Right lobe of liver (tissue), 6 donors: Measurements from ENCODE around the gene SVOPL. TPM values are rescaled to one million over a fixed set of nuclear protein-coding genes. Genes with fewer than 3 reads are reported as not detected.

ENCODE experiments used
- ATAC-seq, 4 donors: fragments of 200-7000 bp; cut with Tn5 transposase; one replicate each; pipeline ENCODE4 v1.9.1; 2020; ENCODE audit warnings: mild to moderate bottlenecking in 4 of 4, moderate library complexity in 4 of 4
- DNase-seq, 3 donors: peaks; one replicate each; pipeline ENCODE4 v3.0.0-alpha.2; 2020
- H3K27ac ChIP-seq, 3 donors: fragments of 200-600 bp; one replicate each; pipeline ENCODE4 v1.8.0; 2022
- H3K27me3 ChIP-seq, 2 donors: fragments of 200-600 bp; one replicate each; pipeline ENCODE4 v1.8.0; 2022
- H3K36me3 ChIP-seq, 4 donors: fragments of 200-600 bp; sonication (generic) in 1 of 4; one replicate each; pipeline versions ENCODE4 v1.5.1 to v1.8.0; 2017 to 2022; ENCODE audit warnings: control low read depth in 1 of 4
- H3K4me1 ChIP-seq, 4 donors: fragments of 200-600 bp; sonication (generic) in 1 of 4; one replicate each; pipeline versions ENCODE4 v1.5.1 to v1.8.0; 2017 to 2022; ENCODE audit warnings: control low read depth in 1 of 4
- H3K4me3 ChIP-seq, 3 donors: fragments of 200-600 bp; one replicate each; pipeline ENCODE4 v1.8.0; 2022
- H3K9me3 ChIP-seq, 4 donors: fragments of 200-600 bp; sonication (generic) in 1 of 4; one replicate each; pipeline versions ENCODE4 v1.5.1 to v1.8.0; 2017 to 2022; ENCODE audit warnings: control low read depth in 1 of 4
- CTCF ChIP-seq, 4 donors: fragments of 200-600 bp in 3 of 4; fragments of 450-650 bp in 1 of 4; IDR thresholded peaks; one replicate each; pipeline versions ENCODE4 v1.5.1 to v1.8.0; 2016 to 2022; ENCODE audit warnings: antibody characterized with exemption in 4 of 4, mild to moderate bottlenecking in 2 of 4
- POLR2A ChIP-seq: fragments of 450-650 bp; IDR thresholded peaks from one replicate; pipeline ENCODE4 v1.6.1; 2017; ENCODE audit warnings: antibody characterized with exemption, mild to moderate bottlenecking
- WGBS: methylation state at CpG from one replicate; pipeline ENCODE4 v1.1.6; 2018; ENCODE audit warnings: low coverage, low lambda C conversion rate; ENCODE audit not compliant: insufficient coverage; ENCODE audit errors: missing lambda C conversion rate; 5-methylcytosine and 5-hydroxymethylcytosine counted together
- intact Hi-C, 2 donors: fragments of 100-400 bp; cut with DNase I; formaldehyde crosslinking; loops; one replicate each; pipeline versions ENCODE4 v1.11.2 to v1.14.1; 2022
- total RNA-seq, 6 experiments: library from RNA; depleted of rRNA in 2 of 6; stranded (reverse); fragments of >200 nt in 2 of 6; fragmentation: NEBNext Ultra II Directional in 3 of 6; extraction: Animal tissue kit (Norgen Biotek cat#: 25700) in 3 of 6; gene quantifications; one replicate each; pipeline versions ENCODE4 v1.1.0 to v1.2.4, GENCODE V29; 2016 to 2023
- donor health status: DM: no; HTN: yes; CAD: no.
- donor health status: DM: no; HTN: no; CAD: no.
- donor health status: DM: no; HTN: no; CAD: no.
- donor health status: DM: no; HTN: yes; CAD: no.
- donor health status: DM: no; HTN: yes; CAD: no.

SVOPL gene
- total RNA-seq, 6 experiments from 2014 or later, result not detected

GRCh38 chr7:138554674-138555073, 146.5 kb downstream of the SVOPL start:
- no peaks in the 10 kb centered on the region for H3K4me1 ChIP-seq
- H3K27me3 ChIP-seq, result no peaks in the 10 kb centered on the region
- no peak for TF ChIP-seq CTCF (IDR thresholded peaks at IDR 0.05)
- no peak for TF ChIP-seq POLR2A
- WGBS, result 100% methylated on average over 1 of the region's 4 CpGs
- no peak overlapping the region for H3K4me3 ChIP-seq
- ATAC-seq (no peak), DNase-seq (no peak)
- no peaks in the 10 kb centered on the region for H3K9me3 ChIP-seq
- intact Hi-C loops, result no loop called here
- H3K36me3 ChIP-seq, result peaks cover 0 to 58% (median 32%) of the 10 kb centered on the region in 4 donors
- H3K27ac ChIP-seq, result no peak overlapping the region

GRCh38 chr7:138553805-138554204, 147.4 kb downstream of the SVOPL start:
- H3K4me3 ChIP-seq, result no peak overlapping the region
- 97% methylated on average over 3 of the region's 4 CpGs for WGBS
- H3K9me3 ChIP-seq, result no peaks in the 10 kb centered on the region
- TF ChIP-seq CTCF (IDR thresholded peaks at IDR 0.05) (no peak), POLR2A (no peak)
- H3K27me3 ChIP-seq, result no peaks in the 10 kb centered on the region
- ATAC-seq (no peak), DNase-seq (no peak)
- H3K4me1 ChIP-seq, result no peaks in the 10 kb centered on the region
- intact Hi-C loops, result no loop called here
- no peak overlapping the region for H3K27ac ChIP-seq
- H3K36me3 ChIP-seq, result peaks cover 0 to 58% (median 32%) of the 10 kb centered on the region in 4 donors

GRCh38 chr7:138551102-138551501, 150.1 kb downstream of the SVOPL start:
- 93% methylated on average over 3 of the region's 3 CpGs for WGBS
- Histone ChIP-seq H3K36me3 (peaks cover 0 to 44% (median 22%) of the 10 kb centered on the region in 4 donors), H3K4me1 (no peaks in the 10 kb centered on the region), H3K4me3 (no peak overlapping the region), H3K27me3 (no peaks in the 10 kb centered on the region), H3K9me3 (no peaks in the 10 kb centered on the region), H3K27ac (no peak overlapping the region)
- ATAC-seq (no peak), DNase-seq (no peak)
- intact Hi-C loops, result no loop called here
- TF ChIP-seq POLR2A (no peak), CTCF (IDR thresholded peaks at IDR 0.05) (no peak)

DNA sequence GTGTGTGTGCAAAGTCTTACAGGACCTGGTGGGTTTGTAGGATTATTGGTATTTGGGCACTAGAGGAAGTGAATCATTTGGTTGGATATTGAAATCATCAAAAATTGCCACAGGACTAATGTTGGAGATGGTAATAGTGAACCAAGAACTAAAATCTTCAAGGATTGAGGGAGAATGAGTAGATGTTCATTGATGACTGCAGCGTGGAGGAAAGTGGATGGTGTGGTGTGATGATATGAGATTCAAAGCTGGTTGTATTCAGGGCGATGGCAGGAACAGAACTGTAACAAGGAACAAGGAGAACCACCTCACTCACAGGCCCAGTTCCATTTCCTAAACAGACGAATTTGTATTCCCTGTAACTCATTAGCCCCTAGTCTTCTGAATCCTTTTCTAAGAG, 150.8 kb downstream of the SVOPL start:
- TF ChIP-seq CTCF (IDR thresholded peaks at IDR 0.05), result no peak
- TF ChIP-seq POLR2A, result no peak
- no peak for DNase-seq
- intact Hi-C loops, result no loop called here
- Histone ChIP-seq H3K4me1 (no peaks in the 10 kb centered on the region), H3K36me3 (peaks cover 0 to 38% (median 19%) of the 10 kb centered on the region in 4 donors), H3K27ac (no peak overlapping the region), H3K9me3 (no peaks in the 10 kb centered on the region), H3K27me3 (no peaks in the 10 kb centered on the region), H3K4me3 (no peak overlapping the region)
- WGBS, result 84% methylated on average over 3 of the region's 3 CpGs
- ATAC-seq, result no peak

DNA sequence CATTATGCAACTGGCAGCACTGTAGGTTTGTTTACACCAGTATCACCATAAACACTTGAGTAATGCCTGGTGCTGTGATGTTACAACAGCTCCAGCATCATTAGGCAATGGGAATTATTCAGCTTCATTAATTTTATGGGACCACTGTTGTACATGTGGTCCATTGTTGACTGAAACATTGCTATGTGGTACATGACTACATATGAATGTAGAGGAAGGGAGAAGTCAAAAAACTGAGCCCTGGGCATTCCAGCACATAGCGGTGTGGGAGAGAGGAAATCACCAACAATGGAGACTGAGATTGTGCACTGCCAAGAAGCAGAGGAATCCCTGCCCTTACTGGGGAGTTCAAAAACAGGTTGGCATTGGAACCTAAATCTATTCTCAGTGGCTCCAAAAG, 152.1 kb downstream of the SVOPL start:
- H3K27ac ChIP-seq, result no peak overlapping the region
- intact Hi-C loops, result no loop called here
- no peak for TF ChIP-seq POLR2A
- no peak for TF ChIP-seq CTCF (IDR thresholded peaks at IDR 0.05)
- ATAC-seq, result no peak
- no peak overlapping the region for H3K4me3 ChIP-seq
- no peaks in the 10 kb centered on the region for H3K27me3 ChIP-seq
- H3K9me3 ChIP-seq, result no peaks in the 10 kb centered on the region
- H3K36me3 ChIP-seq, result peaks cover 0 to 28% (median 19%) of the 10 kb centered on the region in 4 donors
- 57% methylated on average over 1 of the region's 1 CpG for WGBS
- no peak for DNase-seq
- peaks cover 0 to 8% (median 0%) of the 10 kb centered on the region in 4 donors for H3K4me1 ChIP-seq
